ENCODE results near the gene TRAPPC14. TPM values are rescaled to one million over a fixed set of nuclear protein-coding genes. Genes with fewer than 3 reads are reported as not detected.

Gene TRAPPC14
- polyA plus RNA-seq, 1 of the 3 experiments (the other 2 are of a cell fraction), result 13.9 TPM

DNA sequence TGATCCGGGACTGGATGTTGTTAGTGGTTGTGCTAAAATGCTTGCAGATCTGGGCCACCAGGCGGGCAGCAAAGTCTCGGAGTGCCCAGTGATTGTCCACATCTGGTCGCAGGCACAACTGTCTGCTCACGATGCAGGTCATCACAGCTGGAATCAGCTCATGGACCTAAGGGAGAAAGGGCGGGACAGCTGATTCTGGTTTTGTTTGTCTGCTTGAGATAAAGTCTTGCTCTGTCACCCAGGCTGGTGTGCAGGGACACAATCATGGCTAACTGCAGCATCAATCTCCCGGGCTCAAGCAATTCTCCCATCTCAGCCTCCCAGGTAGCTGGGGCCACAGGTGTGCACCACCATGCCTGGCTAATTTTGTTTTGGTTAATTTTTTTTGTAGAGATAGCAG is 47.4 kb downstream of the TRAPPC14 start (continued):
- TF ChIP-seq, protein P1, sequence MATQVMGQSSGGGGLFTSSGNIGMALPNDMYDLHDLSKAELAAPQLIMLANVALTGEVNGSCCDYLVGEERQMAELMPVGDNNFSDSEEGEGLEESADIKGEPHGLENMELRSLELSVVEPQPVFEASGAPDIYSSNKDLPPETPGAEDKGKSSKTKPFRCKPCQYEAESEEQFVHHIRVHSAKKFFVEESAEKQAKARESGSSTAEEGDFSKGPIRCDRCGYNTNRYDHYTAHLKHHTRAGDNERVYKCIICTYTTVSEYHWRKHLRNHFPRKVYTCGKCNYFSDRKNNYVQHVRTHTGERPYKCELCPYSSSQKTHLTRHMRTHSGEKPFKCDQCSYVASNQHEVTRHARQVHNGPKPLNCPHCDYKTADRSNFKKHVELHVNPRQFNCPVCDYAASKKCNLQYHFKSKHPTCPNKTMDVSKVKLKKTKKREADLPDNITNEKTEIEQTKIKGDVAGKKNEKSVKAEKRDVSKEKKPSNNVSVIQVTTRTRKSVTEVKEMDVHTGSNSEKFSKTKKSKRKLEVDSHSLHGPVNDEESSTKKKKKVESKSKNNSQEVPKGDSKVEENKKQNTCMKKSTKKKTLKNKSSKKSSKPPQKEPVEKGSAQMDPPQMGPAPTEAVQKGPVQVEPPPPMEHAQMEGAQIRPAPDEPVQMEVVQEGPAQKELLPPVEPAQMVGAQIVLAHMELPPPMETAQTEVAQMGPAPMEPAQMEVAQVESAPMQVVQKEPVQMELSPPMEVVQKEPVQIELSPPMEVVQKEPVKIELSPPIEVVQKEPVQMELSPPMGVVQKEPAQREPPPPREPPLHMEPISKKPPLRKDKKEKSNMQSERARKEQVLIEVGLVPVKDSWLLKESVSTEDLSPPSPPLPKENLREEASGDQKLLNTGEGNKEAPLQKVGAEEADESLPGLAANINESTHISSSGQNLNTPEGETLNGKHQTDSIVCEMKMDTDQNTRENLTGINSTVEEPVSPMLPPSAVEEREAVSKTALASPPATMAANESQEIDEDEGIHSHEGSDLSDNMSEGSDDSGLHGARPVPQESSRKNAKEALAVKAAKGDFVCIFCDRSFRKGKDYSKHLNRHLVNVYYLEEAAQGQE (IDR thresholded peaks at IDR 0.05; ENCODE audit: low read depth, low read length), result no peak

- TF ChIP-seq JUND (IDR thresholded peaks at IDR 0.05) (no peak), SMC3 (IDR thresholded peaks at IDR 0.05; ENCODE audit: low read depth, low read length) (0 out of 2 replicates have a peak, but pooled peaks have one; percentile 2)
- TF ChIP-seq, protein P2, sequence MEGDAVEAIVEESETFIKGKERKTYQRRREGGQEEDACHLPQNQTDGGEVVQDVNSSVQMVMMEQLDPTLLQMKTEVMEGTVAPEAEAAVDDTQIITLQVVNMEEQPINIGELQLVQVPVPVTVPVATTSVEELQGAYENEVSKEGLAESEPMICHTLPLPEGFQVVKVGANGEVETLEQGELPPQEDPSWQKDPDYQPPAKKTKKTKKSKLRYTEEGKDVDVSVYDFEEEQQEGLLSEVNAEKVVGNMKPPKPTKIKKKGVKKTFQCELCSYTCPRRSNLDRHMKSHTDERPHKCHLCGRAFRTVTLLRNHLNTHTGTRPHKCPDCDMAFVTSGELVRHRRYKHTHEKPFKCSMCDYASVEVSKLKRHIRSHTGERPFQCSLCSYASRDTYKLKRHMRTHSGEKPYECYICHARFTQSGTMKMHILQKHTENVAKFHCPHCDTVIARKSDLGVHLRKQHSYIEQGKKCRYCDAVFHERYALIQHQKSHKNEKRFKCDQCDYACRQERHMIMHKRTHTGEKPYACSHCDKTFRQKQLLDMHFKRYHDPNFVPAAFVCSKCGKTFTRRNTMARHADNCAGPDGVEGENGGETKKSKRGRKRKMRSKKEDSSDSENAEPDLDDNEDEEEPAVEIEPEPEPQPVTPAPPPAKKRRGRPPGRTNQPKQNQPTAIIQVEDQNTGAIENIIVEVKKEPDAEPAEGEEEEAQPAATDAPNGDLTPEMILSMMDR (IDR thresholded peaks at IDR 0.05), result peak; percentile 33
- H3F3A ChIP-seq (replicated peaks; ENCODE audit: insufficient read depth), result peaks cover 25% of the 10 kb centered on the region
- peak; percentile 56 for DNase-seq
- no peaks in the 10 kb centered on the region for H3K79me2 ChIP-seq (ENCODE audit: insufficient read depth)
- no peak overlapping the region for H3K9ac ChIP-seq
- peaks cover 39 to 44% of the 10 kb centered on the region in 2 experiments for H3K36me3 ChIP-seq (replicated peaks in 1 of 2; ENCODE audit: control insufficient read depth in 1 of 2, insufficient read depth in 2 of 2, low read length in 1 of 2)
- H3K27me3 ChIP-seq (ENCODE audit: insufficient read depth), result no peaks in the 10 kb centered on the region
- no peak overlapping the region for H3K4me3 ChIP-seq (ENCODE audit: low read depth in 2 of 2, low read length in 1 of 2)
- H3K9me2 ChIP-seq, result no peaks in the 10 kb centered on the region
- ChIA-PET POLR2A (interaction anchor here (1.0 kb wide), 1 partner anchor 9 kb away, joined by 4 read pairs; no protein-coding TSS in a partner anchor), CTCF (interaction anchor here (0.8 to 1.2 kb wide), 2 partner anchors 23 to 27 kb away, joined by 3 to 4 read pairs; no protein-coding TSS in a partner anchor)
- WGBS (ENCODE audit: low lambda C conversion rate), result 90% methylated on average over 12 of the region's 12 CpGs
- no peak overlapping the region for H2AFZ ChIP-seq (ENCODE audit: low read depth)
- H4K20me1 ChIP-seq (ENCODE audit: insufficient read depth), result no peaks in the 10 kb centered on the region
- no peak overlapping the region for H3K4me2 ChIP-seq
- no peak overlapping the region for H3K27ac ChIP-seq (ENCODE audit: low read depth in 2 of 2, low read length in 1 of 2)
- no peaks in the 10 kb centered on the region for H3K4me1 ChIP-seq (ENCODE audit: control insufficient read depth in 1 of 2, insufficient read depth in 2 of 2, low read depth in 1 of 2, low read length in 1 of 2)
- no peaks in the 10 kb centered on the region for H3K9me3 ChIP-seq
These were observed 48.9 kb downstream of the TRAPPC14 start for GRCh38 chr7:100109521-100110163.

DNA sequence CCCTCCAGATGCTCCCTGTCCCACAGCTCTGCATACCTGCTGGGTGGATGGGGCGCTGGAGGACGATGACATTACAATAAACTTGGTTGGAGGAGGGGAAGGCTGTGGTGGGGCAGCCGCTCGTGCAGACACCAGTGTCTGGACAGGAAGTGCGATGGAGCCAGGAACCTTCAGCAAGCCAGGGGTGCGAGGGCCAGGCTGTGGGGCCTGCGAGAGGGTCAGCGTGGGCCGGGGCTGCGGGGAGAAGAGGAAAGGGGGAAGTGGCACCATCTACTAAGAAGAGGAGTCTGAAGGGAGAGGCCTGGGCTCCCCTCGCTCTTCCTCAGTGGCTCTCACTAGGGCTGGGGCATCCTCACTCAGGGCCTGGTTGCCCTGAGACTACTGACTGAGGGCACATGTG is 50.6 kb downstream of the TRAPPC14 start:
- TF ChIP-seq, protein P3, sequence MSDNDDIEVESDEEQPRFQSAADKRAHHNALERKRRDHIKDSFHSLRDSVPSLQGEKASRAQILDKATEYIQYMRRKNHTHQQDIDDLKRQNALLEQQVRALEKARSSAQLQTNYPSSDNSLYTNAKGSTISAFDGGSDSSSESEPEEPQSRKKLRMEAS (IDR thresholded peaks at IDR 0.05; ENCODE audit: low read depth), result no peak
- TF ChIP-seq NRF1 (IDR thresholded peaks at IDR 0.05; ENCODE audit: low read depth, low read length), result no peak
- no peak for TF ChIP-seq GABPA (IDR thresholded peaks at IDR 0.05; ENCODE audit: low read depth)
- no peak for TF ChIP-seq USF2 (IDR thresholded peaks at IDR 0.05; ENCODE audit: borderline replicate concordance, low read depth, low read length)
- TF ChIP-seq, protein P4, sequence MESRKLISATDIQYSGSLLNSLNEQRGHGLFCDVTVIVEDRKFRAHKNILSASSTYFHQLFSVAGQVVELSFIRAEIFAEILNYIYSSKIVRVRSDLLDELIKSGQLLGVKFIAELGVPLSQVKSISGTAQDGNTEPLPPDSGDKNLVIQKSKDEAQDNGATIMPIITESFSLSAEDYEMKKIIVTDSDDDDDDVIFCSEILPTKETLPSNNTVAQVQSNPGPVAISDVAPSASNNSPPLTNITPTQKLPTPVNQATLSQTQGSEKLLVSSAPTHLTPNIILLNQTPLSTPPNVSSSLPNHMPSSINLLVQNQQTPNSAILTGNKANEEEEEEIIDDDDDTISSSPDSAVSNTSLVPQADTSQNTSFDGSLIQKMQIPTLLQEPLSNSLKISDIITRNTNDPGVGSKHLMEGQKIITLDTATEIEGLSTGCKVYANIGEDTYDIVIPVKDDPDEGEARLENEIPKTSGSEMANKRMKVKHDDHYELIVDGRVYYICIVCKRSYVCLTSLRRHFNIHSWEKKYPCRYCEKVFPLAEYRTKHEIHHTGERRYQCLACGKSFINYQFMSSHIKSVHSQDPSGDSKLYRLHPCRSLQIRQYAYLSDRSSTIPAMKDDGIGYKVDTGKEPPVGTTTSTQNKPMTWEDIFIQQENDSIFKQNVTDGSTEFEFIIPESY (IDR thresholded peaks at IDR 0.05; ENCODE audit: borderline replicate concordance, low read depth), result no peak
- no peak for TF ChIP-seq FOXJ3 (CRISPR knock-in tag; IDR thresholded peaks at IDR 0.05)
- no peak for TF ChIP-seq SIN3A (IDR thresholded peaks at IDR 0.05; ENCODE audit: borderline replicate concordance, low read depth, low read length)
- no peak for TF ChIP-seq RAD21 (IDR thresholded peaks at IDR 0.05; ENCODE audit: low read length)
- no peak for TF ChIP-seq FOXM1 (IDR thresholded peaks at IDR 0.05; ENCODE audit: low read depth)
- TF ChIP-seq NFIC (IDR thresholded peaks at IDR 0.05; ENCODE audit: borderline replicate concordance), result no peak
- no peak for TF ChIP-seq TCF12 (IDR thresholded peaks at IDR 0.05)
- TF ChIP-seq FOSL2 (IDR thresholded peaks at IDR 0.05; ENCODE audit: borderline replicate concordance, low read depth), result no peak
- no peak for TF ChIP-seq RXRA (IDR thresholded peaks at IDR 0.05; ENCODE audit: borderline replicate concordance, low read depth)
- WGBS (ENCODE audit: low lambda C conversion rate), result 87% methylated on average over 11 of the region's 11 CpGs

More for the DNA sequence above, 50.6 kb downstream of the TRAPPC14 start:
- Histone ChIP-seq H3K36me3 (replicated peaks in 1 of 2; ENCODE audit: control insufficient read depth in 1 of 2, insufficient read depth in 2 of 2, low read length in 1 of 2) (peaks cover 39 to 47% of the 10 kb centered on the region in 2 experiments), H3K4me2 (no peak overlapping the region), H3K4me1 (ENCODE audit: control insufficient read depth in 1 of 2, insufficient read depth in 2 of 2, low read depth in 1 of 2, low read length in 1 of 2) (peaks cover 0 to 2% of the 10 kb centered on the region in 2 experiments; a peak in 2 of 4 replicates), H3K27me3 (ENCODE audit: insufficient read depth) (no peaks in the 10 kb centered on the region), H4K20me1 (ENCODE audit: insufficient read depth) (no peaks in the 10 kb centered on the region), H2AFZ (ENCODE audit: low read depth) (no peak overlapping the region), H3K27ac (ENCODE audit: low read depth in 2 of 2, low read length in 1 of 2) (no peak overlapping the region), H3K9me3 (no peaks in the 10 kb centered on the region), H3F3A (replicated peaks; ENCODE audit: insufficient read depth) (peaks cover 32% of the 10 kb centered on the region), H3K79me2 (ENCODE audit: insufficient read depth) (peaks cover 3% of the 10 kb centered on the region; the same call in 1 of the 2 replicates), H3K9me2 (no peaks in the 10 kb centered on the region), H3K4me3 (ENCODE audit: low read depth in 2 of 2, low read length in 1 of 2) (no peak overlapping the region), H3K9ac (no peak overlapping the region)
- POLR2A ChIA-PET, result no interaction called here
- CTCF ChIA-PET, result no interaction called here
- no peak for DNase-seq
